OCI-LY3 (cell line): ENCODE results near the gene MYL7.
"Not testable (repeated sequence)": the region's sequence is repeated elsewhere in the genome, so short reads cannot be mapped to it uniquely, and the experiment has no call there.

Experiments used
- H2AFZ ChIP-seq: fragments of 200-600, 300-600 bp; shearing (Covaris generic); 2 replicates; pipeline ENCODE4 v1.6.0; 2014; ENCODE audit warnings: antibody characterized with exemption, low read depth, low read length
- H3K27ac ChIP-seq: fragments of 200-600, 300-600 bp; sonication (generic); 2 replicates; pipeline ENCODE4 v1.5.1; 2014; ENCODE audit warnings: mild to moderate bottlenecking, low read length, moderate library complexity, mixed read lengths
- H3K27me3 ChIP-seq: fragments of 200-600, 300-600 bp; sonication (generic); 2 replicates; pipeline ENCODE4 v1.6.1; 2014; ENCODE audit warnings: low read depth, low read length, mixed read lengths
- H3K36me3 ChIP-seq: fragments of 200-600, 300-600 bp; sonication (generic); replicated peaks from 2 replicates; pipeline ENCODE3; 2014; ENCODE audit warnings: low read depth, low read length, mixed read lengths
- H3K4me1 ChIP-seq: fragments of 300-600, 200-600 bp; sonication (generic); 2 replicates; pipeline ENCODE4 v1.6.1; 2014; ENCODE audit warnings: low read length, mixed read lengths
- H3K4me2 ChIP-seq: fragments of 200-600, 300-600 bp; sonication (generic); 2 replicates; pipeline ENCODE4 v1.6.1; 2014; ENCODE audit warnings: low read length, mixed read lengths
- H3K4me3 ChIP-seq: fragments of 300-600, 200-600 bp; sonication (generic); 2 replicates; pipeline ENCODE4 v1.5.1; 2014; ENCODE audit warnings: antibody characterized with exemption, mild to moderate bottlenecking, low read length, moderate library complexity
- H3K79me2 ChIP-seq: fragments of 300-600, 200-600 bp; shearing (Covaris generic); 2 replicates; pipeline ENCODE4 v1.6.1; 2014; ENCODE audit warnings: mild to moderate bottlenecking, low read length, mixed read lengths
- H3K9ac ChIP-seq: fragments of 300-600, 200-600 bp; shearing (Covaris generic); 2 replicates; pipeline ENCODE4 v1.6.0; 2014; ENCODE audit warnings: mild to moderate bottlenecking, low read length, moderate library complexity
- H3K9me3 ChIP-seq: fragments of 200-600, 300-600 bp; shearing (Covaris generic); 2 replicates; pipeline ENCODE4 v1.6.1; 2014; ENCODE audit warnings: low read length, mixed read lengths; ENCODE audit not compliant: insufficient read depth
- H4K20me1 ChIP-seq: fragments of 200-600, 300-600 bp; sonication (generic); 2 replicates; pipeline ENCODE4 v1.6.1; 2016; ENCODE audit warnings: low read length, mixed read lengths; ENCODE audit not compliant: insufficient read depth
- EZH2phosphoT487 ChIP-seq: fragments of 200-600 bp; shearing (Covaris generic); IDR thresholded peaks from 2 replicates; pipeline ENCODE4 v1.6.1; 2018; ENCODE audit warnings: antibody characterized with exemption, mixed run types, low read depth
- TF ChIP-seq, protein P1 (sequence below): fragments of 200-600, 300-600 bp; sonication (generic); IDR thresholded peaks from 2 replicates; pipeline ENCODE4 v1.5.1; 2014; ENCODE audit warnings: antibody characterized with exemption, low read length, low read depth

Gene MYL7

DNA sequence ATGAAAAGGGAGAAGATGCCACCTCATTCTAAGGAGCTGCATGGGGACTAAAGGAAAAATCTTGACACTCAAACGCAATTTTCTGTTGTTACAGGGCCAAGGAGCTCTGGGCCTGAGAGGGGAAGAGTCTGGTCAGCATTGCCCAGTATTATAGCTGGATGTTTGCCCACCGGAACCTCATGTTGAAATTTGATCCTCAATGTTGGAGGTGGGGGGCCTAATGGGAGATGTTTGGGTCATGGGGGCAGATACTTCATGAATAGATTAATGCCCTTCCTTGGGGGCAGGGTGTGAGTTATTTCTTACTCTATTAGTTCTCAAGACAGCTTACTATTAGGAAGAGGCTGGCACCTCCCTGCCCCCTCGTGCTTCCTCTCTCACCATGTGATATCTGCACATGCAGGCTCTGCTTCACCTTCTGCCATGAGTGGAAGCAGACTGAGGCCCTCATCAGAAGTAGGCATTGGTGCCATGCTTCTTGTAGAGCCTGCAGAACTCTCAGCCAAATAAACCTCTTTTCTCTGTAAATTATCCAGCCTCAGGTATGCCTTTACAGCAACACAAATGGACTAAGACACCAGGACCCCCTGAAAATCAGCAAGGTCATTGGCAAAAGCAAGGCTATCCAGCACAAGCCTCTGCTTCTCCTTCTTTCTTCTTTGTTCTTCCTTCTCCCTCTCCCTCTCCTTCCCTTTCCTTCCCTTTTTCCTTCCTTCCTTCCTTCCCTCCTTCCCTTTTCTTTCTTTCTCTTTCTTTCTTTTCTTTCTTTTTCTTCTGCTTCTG, 33.0 kb upstream of the MYL7 start:
- H3K4me2 ChIP-seq = no peak overlapping the region
- H3K79me2 ChIP-seq = no peaks in the 10 kb centered on the region
- H3K9ac ChIP-seq = no peak overlapping the region
- no peak overlapping the region for H2AFZ ChIP-seq
- H3K9me3 ChIP-seq = no peaks in the 10 kb centered on the region
- H3K36me3 ChIP-seq = no peaks in the 10 kb centered on the region
- peaks cover 10% of the 10 kb centered on the region; the same call in 1 of the 2 replicates for H3K27me3 ChIP-seq
- no peak overlapping the region for H3K27ac ChIP-seq
- H4K20me1 ChIP-seq = no peaks in the 10 kb centered on the region
- no peak overlapping the region for H3K4me3 ChIP-seq
- H3K4me1 ChIP-seq = peaks cover 14% of the 10 kb centered on the region
- TF ChIP-seq, protein P1, sequence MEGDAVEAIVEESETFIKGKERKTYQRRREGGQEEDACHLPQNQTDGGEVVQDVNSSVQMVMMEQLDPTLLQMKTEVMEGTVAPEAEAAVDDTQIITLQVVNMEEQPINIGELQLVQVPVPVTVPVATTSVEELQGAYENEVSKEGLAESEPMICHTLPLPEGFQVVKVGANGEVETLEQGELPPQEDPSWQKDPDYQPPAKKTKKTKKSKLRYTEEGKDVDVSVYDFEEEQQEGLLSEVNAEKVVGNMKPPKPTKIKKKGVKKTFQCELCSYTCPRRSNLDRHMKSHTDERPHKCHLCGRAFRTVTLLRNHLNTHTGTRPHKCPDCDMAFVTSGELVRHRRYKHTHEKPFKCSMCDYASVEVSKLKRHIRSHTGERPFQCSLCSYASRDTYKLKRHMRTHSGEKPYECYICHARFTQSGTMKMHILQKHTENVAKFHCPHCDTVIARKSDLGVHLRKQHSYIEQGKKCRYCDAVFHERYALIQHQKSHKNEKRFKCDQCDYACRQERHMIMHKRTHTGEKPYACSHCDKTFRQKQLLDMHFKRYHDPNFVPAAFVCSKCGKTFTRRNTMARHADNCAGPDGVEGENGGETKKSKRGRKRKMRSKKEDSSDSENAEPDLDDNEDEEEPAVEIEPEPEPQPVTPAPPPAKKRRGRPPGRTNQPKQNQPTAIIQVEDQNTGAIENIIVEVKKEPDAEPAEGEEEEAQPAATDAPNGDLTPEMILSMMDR = no peak
- TF ChIP-seq EZH2phosphoT487 = no peak

DNA sequence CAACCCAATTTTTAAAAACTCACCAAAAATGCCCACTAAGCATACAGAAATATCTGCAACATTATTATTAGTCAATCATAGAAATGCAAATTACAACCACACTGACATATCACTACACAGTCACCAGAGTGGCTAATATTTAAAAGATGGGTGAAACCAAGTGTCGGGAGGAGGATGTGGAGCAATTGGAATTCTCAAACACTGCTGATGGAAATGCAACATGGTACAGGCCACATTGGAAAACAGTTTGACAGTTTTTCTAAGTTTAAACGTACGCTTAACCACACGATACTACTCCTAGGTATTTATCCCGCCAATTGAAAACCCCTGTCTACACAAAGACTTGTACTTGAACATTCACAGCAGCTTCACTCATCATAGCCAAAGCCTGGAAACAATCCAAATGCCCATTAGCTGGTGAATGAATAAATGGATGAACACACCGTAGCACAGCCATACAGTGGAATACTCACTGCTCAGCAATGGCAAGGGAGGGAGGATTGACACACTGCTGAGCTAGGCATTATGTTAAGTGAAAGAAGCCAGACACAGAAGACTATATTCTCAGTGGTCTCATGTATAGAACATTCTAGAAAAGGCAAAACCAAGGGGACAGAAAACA, 31.8 kb upstream of the MYL7 start:
- H3K27ac ChIP-seq = no peak overlapping the region
- H3K4me2 ChIP-seq = peak overlapping the region; percentile 30
- TF ChIP-seq, protein P1 = no peak
- no peaks in the 10 kb centered on the region for H3K36me3 ChIP-seq
- H2AFZ ChIP-seq = 0 out of 2 replicates have a peak overlapping the region, but pooled peaks have one; percentile 5
- H3K9me3 ChIP-seq = no peaks in the 10 kb centered on the region
- H3K9ac ChIP-seq = no peak overlapping the region
- H4K20me1 ChIP-seq = no peaks in the 10 kb centered on the region
- H3K4me3 ChIP-seq = 0 out of 2 replicates have a peak overlapping the region, but pooled peaks have one; percentile 2
- H3K4me1 ChIP-seq = peaks cover 22% of the 10 kb centered on the region
- no peaks in the 10 kb centered on the region for H3K79me2 ChIP-seq
- peaks cover 10% of the 10 kb centered on the region; the same call in 1 of the 2 replicates for H3K27me3 ChIP-seq

DNA sequence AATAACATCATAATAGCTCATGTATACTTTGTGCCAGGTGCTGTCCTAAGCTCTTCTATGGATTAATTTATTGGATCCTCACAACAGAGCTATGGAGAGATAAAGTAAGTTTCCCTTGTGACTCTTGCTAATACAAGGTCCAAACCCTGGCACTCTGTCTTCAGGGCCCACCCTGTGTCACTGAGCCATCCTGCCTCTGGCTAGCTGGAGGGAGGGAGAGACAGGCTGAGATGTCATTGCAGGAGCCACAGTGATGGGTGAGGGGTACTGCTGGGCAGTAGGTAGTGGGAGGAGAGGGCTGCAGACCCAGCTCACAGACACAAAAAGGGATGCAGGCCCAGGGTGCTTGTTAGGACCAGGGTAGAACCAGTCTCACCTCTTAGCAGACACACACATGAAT, 31.2 kb upstream of the MYL7 start:
- Histone ChIP-seq H4K20me1 (no peaks in the 10 kb centered on the region), H3K79me2 (no peaks in the 10 kb centered on the region), H3K9ac (no peak overlapping the region), H2AFZ (0 out of 2 replicates have a peak overlapping the region, but pooled peaks have one; percentile 5), H3K9me3 (no peaks in the 10 kb centered on the region), H3K27ac (no peak overlapping the region), H3K4me2 (peak overlapping the region; percentile 30), H3K4me3 (0 out of 2 replicates have a peak overlapping the region, but pooled peaks have one; percentile 2), H3K36me3 (no peaks in the 10 kb centered on the region), H3K4me1 (peaks cover 28% of the 10 kb centered on the region), H3K27me3 (peaks cover 10% of the 10 kb centered on the region; the same call in 1 of the 2 replicates)
- TF ChIP-seq, protein P1 = no peak
- TF ChIP-seq EZH2phosphoT487 = no peak

DNA sequence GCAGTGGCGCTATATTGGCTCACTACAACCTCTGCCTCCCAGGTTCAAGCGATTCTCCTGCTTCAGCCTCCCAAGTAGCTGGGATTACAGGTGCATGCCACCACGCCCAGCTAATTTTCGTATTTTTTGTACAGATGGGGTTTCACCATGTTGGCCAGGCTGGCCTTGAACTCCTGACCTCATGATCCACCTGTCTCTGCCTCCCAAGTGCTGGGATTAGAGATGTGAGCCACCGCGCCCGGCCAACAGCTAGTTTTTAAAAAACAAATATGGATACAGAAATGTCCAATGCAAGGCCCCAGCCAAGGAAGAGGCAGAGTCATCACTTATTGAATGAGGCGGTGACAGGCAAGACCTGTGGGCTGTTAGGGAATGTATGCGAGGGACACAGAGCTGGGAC, 30.8 kb upstream of the MYL7 start:
- not testable (repeated sequence) for H3K27ac ChIP-seq, H3K9me3 ChIP-seq, H3K9ac ChIP-seq, H3K79me2 ChIP-seq, H4K20me1 ChIP-seq, H2AFZ ChIP-seq, H3K4me2 ChIP-seq, H3K4me3 ChIP-seq, H3K36me3 ChIP-seq
- H3K27me3 ChIP-seq = peaks cover 10% of the 10 kb centered on the region; the same call in 1 of the 2 replicates
- peaks cover 30% of the 10 kb centered on the region for H3K4me1 ChIP-seq
